Measurements from ENCODE around the gene TBX6. TPM values are rescaled to one million over a fixed set of nuclear protein-coding genes. Genes with fewer than 3 reads are reported as not detected.

Gene TBX6
- total RNA-seq, 1 experiment from 2014 or later: 5.1 TPM

GRCh38 chr16:30065102-30065942, 26.4 kb downstream of the TBX6 start, which contains the start of gene ALDOA (continued):
- TF ChIP-seq FOXP4 (CRISPR knock-in tag; IDR thresholded peaks at IDR 0.05) (peak; percentile 77), ZNF317 (CRISPR knock-in tag; IDR thresholded peaks at IDR 0.05; ENCODE audit: borderline replicate concordance, low read depth) (peak; percentile 39; the same call in 1 of the 2 replicates), NR3C1 (CRISPR knock-in tag; conservative IDR thresholded peaks at IDR 0.05; ENCODE audit: low read depth) (0 out of 2 replicates have a peak, but pooled peaks have one; percentile 82)

- CTCF ChIA-PET: interaction anchor here (0.6 to 5.1 kb wide), 14 partner anchors 10 to 280 kb away, joined by 3 to 89 read pairs (median 4); partner anchors contain the start of genes PAGR1, PPP4C, SEZ6L2 and TBX6
These were observed 27.0 kb downstream of the TBX6 start for GRCh38 chr16:30064729-30065101.

GRCh38 chr16:30063893-30064728, 27.6 kb downstream of the TBX6 start:
- Mint-ChIP-seq H3K27ac (peak overlapping the region; percentile 98), H3K9me3 (no peaks in the 10 kb centered on the region), H3K4me3 (peak overlapping the region; percentile 96), H3K4me1 (peaks cover 32% of the 10 kb centered on the region), H3K36me3 (peaks cover 25% of the 10 kb centered on the region), H3K27me3 (ENCODE audit: low read depth) (no peaks in the 10 kb centered on the region)
- TF ChIP-seq, protein P1, sequence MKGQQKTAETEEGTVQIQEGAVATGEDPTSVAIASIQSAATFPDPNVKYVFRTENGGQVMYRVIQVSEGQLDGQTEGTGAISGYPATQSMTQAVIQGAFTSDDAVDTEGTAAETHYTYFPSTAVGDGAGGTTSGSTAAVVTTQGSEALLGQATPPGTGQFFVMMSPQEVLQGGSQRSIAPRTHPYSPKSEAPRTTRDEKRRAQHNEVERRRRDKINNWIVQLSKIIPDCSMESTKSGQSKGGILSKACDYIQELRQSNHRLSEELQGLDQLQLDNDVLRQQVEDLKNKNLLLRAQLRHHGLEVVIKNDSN (CRISPR knock-in tag; IDR thresholded peaks at IDR 0.05): peak; percentile 88
- TF ChIP-seq, protein P2, sequence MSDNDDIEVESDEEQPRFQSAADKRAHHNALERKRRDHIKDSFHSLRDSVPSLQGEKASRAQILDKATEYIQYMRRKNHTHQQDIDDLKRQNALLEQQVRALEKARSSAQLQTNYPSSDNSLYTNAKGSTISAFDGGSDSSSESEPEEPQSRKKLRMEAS (CRISPR knock-in tag; IDR thresholded peaks at IDR 0.05): peak; percentile 45
- no peak for TF ChIP-seq ZNF232 (CRISPR knock-in tag; IDR thresholded peaks at IDR 0.05)
- TF ChIP-seq RORB (CRISPR knock-in tag; IDR thresholded peaks at IDR 0.05): no peak
- TF ChIP-seq FOXP4 (CRISPR knock-in tag; IDR thresholded peaks at IDR 0.05): 0 out of 2 replicates have a peak, but pooled peaks have one; percentile 25
- TF ChIP-seq TEAD1 (CRISPR knock-in tag; IDR thresholded peaks at IDR 0.05): 0 out of 2 replicates have a peak, but pooled peaks have one; percentile 13
- peak; percentile 77; the same call in 1 of the 2 replicates for TF ChIP-seq ZNF263 (CRISPR knock-in tag; IDR thresholded peaks at IDR 0.05; ENCODE audit: low read depth)
- peak; percentile 90 for TF ChIP-seq USF2 (CRISPR knock-in tag; IDR thresholded peaks at IDR 0.05)
- POLR2A ChIA-PET: interaction anchor here (1.3 to 2.3 kb wide), 2 partner anchors 9 to 27 kb away, joined by 4 to 27 read pairs; partner anchors contain the start of gene TBX6
- ATAC-seq (peak; percentile 33), DNase-seq (ENCODE audit: low spot score) (peak; percentile 56)
- CTCF ChIA-PET: interaction anchor here (0.6 to 5.1 kb wide), 14 partner anchors 9 to 279 kb away, joined by 3 to 89 read pairs (median 6); partner anchors contain the start of genes PAGR1, PPP4C, SEZ6L2 and TBX6

More at GRCh38 chr16:30064729-30065101, 27.0 kb downstream of the TBX6 start:
- Mint-ChIP-seq H3K9me3 (no peaks in the 10 kb centered on the region), H3K4me1 (peaks cover 37% of the 10 kb centered on the region), H3K4me3 (peak overlapping the region; percentile 96), H3K36me3 (peaks cover 31% of the 10 kb centered on the region), H3K27me3 (ENCODE audit: low read depth) (no peaks in the 10 kb centered on the region), H3K27ac (peak overlapping the region; percentile 99; the same call in 1 of the 2 replicates)
- TF ChIP-seq, protein P1 (CRISPR knock-in tag; IDR thresholded peaks at IDR 0.05): no peak
- TF ChIP-seq, protein P3, sequence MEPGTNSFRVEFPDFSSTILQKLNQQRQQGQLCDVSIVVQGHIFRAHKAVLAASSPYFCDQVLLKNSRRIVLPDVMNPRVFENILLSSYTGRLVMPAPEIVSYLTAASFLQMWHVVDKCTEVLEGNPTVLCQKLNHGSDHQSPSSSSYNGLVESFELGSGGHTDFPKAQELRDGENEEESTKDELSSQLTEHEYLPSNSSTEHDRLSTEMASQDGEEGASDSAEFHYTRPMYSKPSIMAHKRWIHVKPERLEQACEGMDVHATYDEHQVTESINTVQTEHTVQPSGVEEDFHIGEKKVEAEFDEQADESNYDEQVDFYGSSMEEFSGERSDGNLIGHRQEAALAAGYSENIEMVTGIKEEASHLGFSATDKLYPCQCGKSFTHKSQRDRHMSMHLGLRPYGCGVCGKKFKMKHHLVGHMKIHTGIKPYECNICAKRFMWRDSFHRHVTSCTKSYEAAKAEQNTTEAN (CRISPR knock-in tag; IDR thresholded peaks at IDR 0.05): no peak
- TF ChIP-seq NR1H2 (CRISPR knock-in tag; IDR thresholded peaks at IDR 0.05) (no peak), HMGA2 (CRISPR knock-in tag; IDR thresholded peaks at IDR 0.05) (no peak), NR3C1 (CRISPR knock-in tag; conservative IDR thresholded peaks at IDR 0.05; ENCODE audit: low read depth) (no peak), KAT7 (CRISPR knock-in tag; IDR thresholded peaks at IDR 0.05; ENCODE audit: borderline replicate concordance) (no peak), TCF7 (CRISPR knock-in tag; IDR thresholded peaks at IDR 0.05; ENCODE audit: low read depth) (no peak), ATF2 (CRISPR knock-in tag; IDR thresholded peaks at IDR 0.05; ENCODE audit: borderline replicate concordance, low read depth) (no peak)
- no peak for DNase-seq (ENCODE audit: low spot score)
- peak; percentile 38 for ATAC-seq
- POLR2A ChIA-PET: interaction anchor here (2.3 kb wide), 1 partner anchor 27 kb away, joined by 27 read pairs; the partner anchor contains the start of gene TBX6

All from WTC11 (cell line).